22Rv1 (cell line): ENCODE results near the gene CRK.
A peak's percentile ranks its signal among the peaks of the same experiment; 100 is the strongest.

ENCODE experiments used
- H3K27ac ChIP-seq: fragments of 450-650 bp; 2 replicates; pipeline ENCODE4 v1.5.1; 2017
- CTCF ChIP-seq: fragments of 450-650 bp; IDR thresholded peaks from 2 replicates; pipeline ENCODE4 v1.5.1; 2017; ENCODE audit warnings: mild to moderate bottlenecking
- ZFX ChIP-seq: fragments of 450-650 bp; IDR thresholded peaks from 2 replicates; pipeline ENCODE4 v1.6.1; 2017; ENCODE audit warnings: antibody characterized with exemption, borderline replicate concordance

Gene CRK

GRCh38 chr17:1496869-1497268 is 40.8 kb upstream of the CRK start:
- no peak for TF ChIP-seq ZFX
- no peak for TF ChIP-seq CTCF
- no peak overlapping the region for H3K27ac ChIP-seq

- H3K27ac ChIP-seq, result no peak overlapping the region
- no peak for TF ChIP-seq CTCF
- no peak for TF ChIP-seq ZFX
Measured at GRCh38 chr17:1495265-1495989, 39.4 kb upstream of the CRK start.

GRCh38 chr17:1494736-1495253 is 38.8 kb upstream of the CRK start:
- TF ChIP-seq CTCF, result no peak
- TF ChIP-seq ZFX, result no peak
- H3K27ac ChIP-seq, result no peak overlapping the region

GRCh38 chr17:1494203-1494602 is 38.2 kb upstream of the CRK start:
- H3K27ac ChIP-seq, result no peak overlapping the region
- TF ChIP-seq ZFX (no peak), CTCF (no peak)

GRCh38 chr17:1493291-1493980 is 37.4 kb upstream of the CRK start:
- H3K27ac ChIP-seq, result 0 out of 2 replicates have a peak overlapping the region, but pooled peaks have one; percentile 12
- no peak for TF ChIP-seq CTCF
- no peak for TF ChIP-seq ZFX

GRCh38 chr17:1492249-1493206 is 36.5 kb upstream of the CRK start, which contains the start of gene MYO1C:
Gene MYO1C (minus strand): TSS chr17:1492686. CDS start chr17:1492487, 199 bp downstream.
- peak within 1 kb of the TSS; percentile 96 for H3K27ac ChIP-seq
- no peak for TF ChIP-seq CTCF
- TF ChIP-seq ZFX, result no peak
